Measurements from ENCODE around the gene CARS1.

GRCh38 chr11:2980168-2980840 lies 76.9 kb downstream of the CARS1 start:
- TF ChIP-seq RAD21 (IDR thresholded peaks at IDR 0.05 in 1 of 2, conservative IDR thresholded peaks at IDR 0.05 in 1 of 2; ENCODE audit: low read depth in 2 of 2, low read length in 2 of 2) (no peak), RFX5 (IDR thresholded peaks at IDR 0.05; ENCODE audit: borderline replicate concordance, low read depth, low read length) (no peak), EZH2 (IDR thresholded peaks at IDR 0.05; ENCODE audit: low read depth, low read length, severe bottlenecking) (no peak), CTCF (IDR thresholded peaks at IDR 0.05; ENCODE audit: control extremely low read depth in 1 of 3, insufficient read depth in 1 of 3, low read depth in 1 of 3, low read length in 3 of 3) (no peak), USF2 (IDR thresholded peaks at IDR 0.05; ENCODE audit: low read length) (no peak), CEBPB (IDR thresholded peaks at IDR 0.05; ENCODE audit: low read depth, low read length) (no peak), POLR2AphosphoS5 (IDR thresholded peaks at IDR 0.05; ENCODE audit: low read depth, low read length) (no peak)
